Skeletal muscle cell (primary cell): Measurements from ENCODE around the gene AGBL4.

Experiments
- DNase-seq: peaks from one replicate; pipeline ENCODE4 v3.0.0-alpha.2; 2010; ENCODE audit warnings: low read depth
- H3K4me3 ChIP-seq: 2 replicates; pipeline ENCODE4 v1.5.1; 2011; ENCODE audit warnings: low read depth, mild to moderate bottlenecking, control low read depth, low read length, moderate library complexity

AGBL4 gene

GRCh38 chr1:48687282-48688045 is 1336.3 kb downstream of the AGBL4 start:
- H3K4me3 ChIP-seq = no peak overlapping the region
- no peak for DNase-seq

GRCh38 chr1:48686159-48686558 is 1337.6 kb downstream of the AGBL4 start:
- H3K4me3 ChIP-seq = no peak overlapping the region
- no peak for DNase-seq

- H3K4me3 ChIP-seq = no peak overlapping the region
- no peak for DNase-seq
Observed at GRCh38 chr1:48684381-48684780, 1339.4 kb downstream of the AGBL4 start.

GRCh38 chr1:48683839-48684238 is 1339.9 kb downstream of the AGBL4 start:
- DNase-seq = no peak
- H3K4me3 ChIP-seq = no peak overlapping the region

- DNase-seq = no peak
- no peak overlapping the region for H3K4me3 ChIP-seq
Observed at GRCh38 chr1:48681476-48682305, 1342.1 kb downstream of the AGBL4 start.

- no peak overlapping the region for H3K4me3 ChIP-seq
Observed at GRCh38 chr1:48680411-48681035, 1343.2 kb downstream of the AGBL4 start.

GRCh38 chr1:48679859-48680258 is 1343.9 kb downstream of the AGBL4 start:
- H3K4me3 ChIP-seq = no peak overlapping the region
- DNase-seq = no peak

More at GRCh38 chr1:48680411-48681035, 1343.2 kb downstream of the AGBL4 start:
- no peak for DNase-seq

GRCh38 chr1:48678710-48679505 is 1344.8 kb downstream of the AGBL4 start:
- DNase-seq = no peak
- no peak overlapping the region for H3K4me3 ChIP-seq

- peak; percentile 14 for DNase-seq
- no peak overlapping the region for H3K4me3 ChIP-seq
Observed at GRCh38 chr1:48677306-48678287, 1346.2 kb downstream of the AGBL4 start.

GRCh38 chr1:48676822-48677221 is 1346.9 kb downstream of the AGBL4 start:
- no peak overlapping the region for H3K4me3 ChIP-seq
- DNase-seq = no peak

GRCh38 chr1:48676376-48676775 is 1347.4 kb downstream of the AGBL4 start:
- no peak for DNase-seq
- H3K4me3 ChIP-seq = no peak overlapping the region

- no peak overlapping the region for H3K4me3 ChIP-seq
- DNase-seq = no peak
Observed at GRCh38 chr1:48675251-48675650, 1348.5 kb downstream of the AGBL4 start.

- H3K4me3 ChIP-seq = no peak overlapping the region
- DNase-seq = peak; percentile 34
Observed at GRCh38 chr1:48674641-48675040, 1349.1 kb downstream of the AGBL4 start.

- no peak overlapping the region for H3K4me3 ChIP-seq
- no peak for DNase-seq
Observed at GRCh38 chr1:48673332-48674105, 1350.2 kb downstream of the AGBL4 start.

- no peak overlapping the region for H3K4me3 ChIP-seq
- no peak for DNase-seq
Observed at GRCh38 chr1:48671578-48671977, 1352.2 kb downstream of the AGBL4 start.

- no peak overlapping the region for H3K4me3 ChIP-seq
- DNase-seq = no peak
Observed at GRCh38 chr1:48670234-48671020, 1353.3 kb downstream of the AGBL4 start.

- no peak overlapping the region for H3K4me3 ChIP-seq
- DNase-seq = no peak
Observed at GRCh38 chr1:48668339-48668738, 1355.4 kb downstream of the AGBL4 start.
